ENCODE results near the gene FRMD1.

FRMD1 gene

GRCh38 chr6:168093634-168094033 lies 14.6 kb upstream of the FRMD1 start:
- Histone ChIP-seq H3K4me1 (ENCODE audit: insufficient read depth, low read length) (peaks cover 9% of the 10 kb centered on the region; the same call in 1 of the 2 replicates), H3K36me3 (ENCODE audit: insufficient read depth, low read length) (no peaks in the 10 kb centered on the region)
- WGBS: 87% methylated on average over 11 of the region's 11 CpGs

GRCh38 chr6:168093071-168093505 lies 14.1 kb upstream of the FRMD1 start:
- H3K36me3 ChIP-seq (ENCODE audit: insufficient read depth, low read length): no peaks in the 10 kb centered on the region
- H3K27ac ChIP-seq (ENCODE audit: low read depth, low read length): no peak overlapping the region
- H3K9ac ChIP-seq (ENCODE audit: low read depth, low read length): no peak overlapping the region
- no peak overlapping the region for H3K4me3 ChIP-seq (ENCODE audit: low read length)
- 93% methylated on average over 12 of the region's 12 CpGs for WGBS
- no peaks in the 10 kb centered on the region for H3K27me3 ChIP-seq (ENCODE audit: insufficient read depth, low read length)
- no peaks in the 10 kb centered on the region for H3K9me3 ChIP-seq (ENCODE audit: insufficient read depth, low read depth, low read length)
- peaks cover 14% of the 10 kb centered on the region; the same call in 1 of the 2 replicates for H3K4me1 ChIP-seq (ENCODE audit: insufficient read depth, low read length)

More at GRCh38 chr6:168093634-168094033, 14.6 kb upstream of the FRMD1 start:
- Histone ChIP-seq H3K27ac (ENCODE audit: low read depth, low read length) (no peak overlapping the region), H3K4me3 (ENCODE audit: low read length) (no peak overlapping the region), H3K9me3 (ENCODE audit: insufficient read depth, low read depth, low read length) (no peaks in the 10 kb centered on the region), H3K27me3 (ENCODE audit: insufficient read depth, low read length) (no peaks in the 10 kb centered on the region; the same call in 1 of the 2 replicates), H3K9ac (ENCODE audit: low read depth, low read length) (no peak overlapping the region)

GRCh38 chr6:168092541-168092940 lies 13.5 kb upstream of the FRMD1 start:
- Histone ChIP-seq H3K9ac (ENCODE audit: low read depth, low read length) (no peak overlapping the region), H3K36me3 (ENCODE audit: insufficient read depth, low read length) (no peaks in the 10 kb centered on the region), H3K27me3 (ENCODE audit: insufficient read depth, low read length) (no peaks in the 10 kb centered on the region), H3K4me1 (ENCODE audit: insufficient read depth, low read length) (peaks cover 20% of the 10 kb centered on the region; the same call in 1 of the 2 replicates), H3K9me3 (ENCODE audit: insufficient read depth, low read depth, low read length) (no peaks in the 10 kb centered on the region), H3K4me3 (ENCODE audit: low read length) (no peak overlapping the region), H3K27ac (ENCODE audit: low read depth, low read length) (no peak overlapping the region)
- 89% methylated on average over 8 of the region's 8 CpGs for WGBS

- H3K9ac ChIP-seq (ENCODE audit: low read depth, low read length): no peak overlapping the region
- no peaks in the 10 kb centered on the region for H3K27me3 ChIP-seq (ENCODE audit: insufficient read depth, low read length)
- no peak overlapping the region for H3K4me3 ChIP-seq (ENCODE audit: low read length)
- H3K36me3 ChIP-seq (ENCODE audit: insufficient read depth, low read length): no peaks in the 10 kb centered on the region
- no peak overlapping the region for H3K27ac ChIP-seq (ENCODE audit: low read depth, low read length)
- H3K9me3 ChIP-seq (ENCODE audit: insufficient read depth, low read depth, low read length): no peaks in the 10 kb centered on the region
- H3K4me1 ChIP-seq (ENCODE audit: insufficient read depth, low read length): peaks cover 20% of the 10 kb centered on the region; the same call in 1 of the 2 replicates
- WGBS: 96% methylated on average over 28 of the region's 28 CpGs
These were observed 12.6 kb upstream of the FRMD1 start for GRCh38 chr6:168091381-168092264.

- no peaks in the 10 kb centered on the region for H3K9me3 ChIP-seq (ENCODE audit: insufficient read depth, low read depth, low read length)
- H3K4me1 ChIP-seq (ENCODE audit: insufficient read depth, low read length): peaks cover 20% of the 10 kb centered on the region; the same call in 1 of the 2 replicates
- 93% methylated on average over 17 of the region's 17 CpGs for WGBS
These were observed 11.7 kb upstream of the FRMD1 start for GRCh38 chr6:168090706-168091105.

GRCh38 chr6:168090064-168090690 lies 11.2 kb upstream of the FRMD1 start:
- Histone ChIP-seq H3K4me3 (ENCODE audit: low read length) (no peak overlapping the region), H3K36me3 (ENCODE audit: insufficient read depth, low read length) (no peaks in the 10 kb centered on the region), H3K9me3 (ENCODE audit: insufficient read depth, low read depth, low read length) (no peaks in the 10 kb centered on the region), H3K4me1 (ENCODE audit: insufficient read depth, low read length) (peaks cover 20% of the 10 kb centered on the region; the same call in 1 of the 2 replicates), H3K27ac (ENCODE audit: low read depth, low read length) (no peak overlapping the region), H3K27me3 (ENCODE audit: insufficient read depth, low read length) (no peaks in the 10 kb centered on the region), H3K9ac (ENCODE audit: low read depth, low read length) (no peak overlapping the region)
- WGBS: 91% methylated on average over 16 of the region's 16 CpGs

More at GRCh38 chr6:168090706-168091105, 11.7 kb upstream of the FRMD1 start:
- no peaks in the 10 kb centered on the region for H3K27me3 ChIP-seq (ENCODE audit: insufficient read depth, low read length)
- no peaks in the 10 kb centered on the region for H3K36me3 ChIP-seq (ENCODE audit: insufficient read depth, low read length)
- H3K9ac ChIP-seq (ENCODE audit: low read depth, low read length): no peak overlapping the region
- H3K27ac ChIP-seq (ENCODE audit: low read depth, low read length): no peak overlapping the region
- no peak overlapping the region for H3K4me3 ChIP-seq (ENCODE audit: low read length)

- H3K4me1 ChIP-seq (ENCODE audit: insufficient read depth, low read length): peaks cover 20% of the 10 kb centered on the region; the same call in 1 of the 2 replicates
- no peak overlapping the region for H3K9ac ChIP-seq (ENCODE audit: low read depth, low read length)
- no peak overlapping the region for H3K27ac ChIP-seq (ENCODE audit: low read depth, low read length)
- no peaks in the 10 kb centered on the region for H3K27me3 ChIP-seq (ENCODE audit: insufficient read depth, low read length)
- H3K36me3 ChIP-seq (ENCODE audit: insufficient read depth, low read length): no peaks in the 10 kb centered on the region
- WGBS: 80% methylated on average over 34 of the region's 34 CpGs
- H3K4me3 ChIP-seq (ENCODE audit: low read length): no peak overlapping the region
- H3K9me3 ChIP-seq (ENCODE audit: insufficient read depth, low read depth, low read length): no peaks in the 10 kb centered on the region
These were observed 10.4 kb upstream of the FRMD1 start for GRCh38 chr6:168089186-168090063.

- Histone ChIP-seq H3K36me3 (ENCODE audit: insufficient read depth, low read length) (no peaks in the 10 kb centered on the region), H3K27ac (ENCODE audit: low read depth, low read length) (peak overlapping the region; percentile 40; the same call in 1 of the 2 replicates), H3K4me1 (ENCODE audit: insufficient read depth, low read length) (peaks cover 20% of the 10 kb centered on the region; the same call in 1 of the 2 replicates), H3K27me3 (ENCODE audit: insufficient read depth, low read length) (no peaks in the 10 kb centered on the region), H3K9me3 (ENCODE audit: insufficient read depth, low read depth, low read length) (no peaks in the 10 kb centered on the region), H3K4me3 (ENCODE audit: low read length) (no peak overlapping the region), H3K9ac (ENCODE audit: low read depth, low read length) (no peak overlapping the region)
- WGBS: 57% methylated on average over 20 of the region's 20 CpGs
These were observed 9.4 kb upstream of the FRMD1 start for GRCh38 chr6:168088161-168089053.

- no peak overlapping the region for H3K9ac ChIP-seq (ENCODE audit: low read depth, low read length)
- no peaks in the 10 kb centered on the region for H3K36me3 ChIP-seq (ENCODE audit: insufficient read depth, low read length)
- peaks cover 20% of the 10 kb centered on the region; the same call in 1 of the 2 replicates for H3K4me1 ChIP-seq (ENCODE audit: insufficient read depth, low read length)
- H3K27ac ChIP-seq (ENCODE audit: low read depth, low read length): peak overlapping the region; percentile 28; the same call in 1 of the 2 replicates
- no peak overlapping the region for H3K4me3 ChIP-seq (ENCODE audit: low read length)
- WGBS: 85% methylated on average over 25 of the region's 25 CpGs
- no peaks in the 10 kb centered on the region for H3K27me3 ChIP-seq (ENCODE audit: insufficient read depth, low read length)
- H3K9me3 ChIP-seq (ENCODE audit: insufficient read depth, low read depth, low read length): no peaks in the 10 kb centered on the region
These were observed 8.6 kb upstream of the FRMD1 start for GRCh38 chr6:168087436-168088160.

Measured in HUES64 (cell line).